Activated CD4-positive, alpha-beta T cell treated with anti-CD3 and anti-CD28 coated beads, Interleukin-2, Interleukin-4, amounts not matched to agents 100 ng/mL and 50 ng/mL, durations not matched to agents 16 hours and 8 hours (primary cell): Measurements from ENCODE around the gene PCYT1A.
A peak's percentile ranks its signal among the peaks of the same experiment; 100 is the strongest.
"Not testable (repeated sequence)": the region's sequence is repeated elsewhere in the genome, so short reads cannot be mapped to it uniquely, and the experiment has no call there.

Experiments used
- DNase-seq: peaks from one replicate; pipeline ENCODE4 v3.0.0-alpha.2; 2020; ENCODE audit warnings: low spot score

Gene PCYT1A

GRCh38 chr3:196214783-196215441, 72.6 kb downstream of the PCYT1A start:
- DNase-seq: no peak

GRCh38 chr3:196210673-196211556, 76.6 kb downstream of the PCYT1A start, which contains the start of gene ZDHHC19:
Gene ZDHHC19, minus strand, starts transcription at chr3:196211400. Its CDS starts 85 bp downstream, at chr3:196211315.
- no peak for DNase-seq

- not testable (repeated sequence) for DNase-seq
Observed at GRCh38 chr3:196209944-196210672, 77.4 kb downstream of the PCYT1A start.

GRCh38 chr3:196208942-196209695, 78.4 kb downstream of the PCYT1A start:
- no peak for DNase-seq

- peak; percentile 61 for DNase-seq
Observed at GRCh38 chr3:196207833-196208607, 79.5 kb downstream of the PCYT1A start.

- no peak for DNase-seq
Observed at GRCh38 chr3:196207159-196207832, 80.2 kb downstream of the PCYT1A start.

- DNase-seq: not testable (repeated sequence)
Observed at GRCh38 chr3:196205442-196206205, 81.9 kb downstream of the PCYT1A start.

GRCh38 chr3:196203846-196204245, 83.7 kb downstream of the PCYT1A start:
- no peak for DNase-seq

GRCh38 chr3:196202516-196202970, 85.0 kb downstream of the PCYT1A start:
- DNase-seq: no peak

- DNase-seq: no peak
Observed at GRCh38 chr3:196198771-196199753, 88.5 kb downstream of the PCYT1A start.

GRCh38 chr3:196198081-196198675, 89.3 kb downstream of the PCYT1A start:
- no peak for DNase-seq

GRCh38 chr3:196197524-196197923, 90.0 kb downstream of the PCYT1A start:
- no peak for DNase-seq

- no peak for DNase-seq
Observed at GRCh38 chr3:196195664-196196265, 91.8 kb downstream of the PCYT1A start.

- DNase-seq: no peak
Observed at GRCh38 chr3:196194542-196194915, 93.0 kb downstream of the PCYT1A start.

- DNase-seq: no peak
Observed at GRCh38 chr3:196193736-196194541, 93.6 kb downstream of the PCYT1A start.

- no peak for DNase-seq
Observed at GRCh38 chr3:196193133-196193735, 94.3 kb downstream of the PCYT1A start.
